Upper lobe of left lung (tissue), 4 donors: ENCODE data around the gene EIF4EBP2.

Experiments used
- CTCF ChIP-seq, 6 experiments: fragments of 450-650 bp in 4 of 6; fragments of 200-600 bp in 2 of 6; sonication (generic) in 2 of 6; IDR thresholded peaks; one replicate each; pipeline ENCODE4 v1.5.1; 2016 to 2019; ENCODE audit warnings: antibody characterized with exemption in 6 of 6
- POLR2A ChIP-seq, 4 donors: fragments of 450-650 bp; IDR thresholded peaks; one replicate each; pipeline ENCODE4 v1.5.1; 2016 to 2017; ENCODE audit warnings: antibody characterized with exemption in 4 of 4, mild to moderate bottlenecking in 2 of 4

GRCh38 chr10:70459061-70459773 lies 55.3 kb downstream of the EIF4EBP2 start:
- TF ChIP-seq POLR2A (IDR thresholded peaks at IDR 0.05) (no peak), CTCF (IDR thresholded peaks at IDR 0.05) (no peak)
